AG04449 (cell line): ENCODE data around the gene PPP1R18.
"Not testable (repeated sequence)": the region's sequence is repeated elsewhere in the genome, so short reads cannot be mapped to it uniquely, and the experiment has no call there.

ENCODE experiments used
- CTCF ChIA-PET: fragments of 350-600 bp; formaldehyde crosslinking; extraction: SDS; loops from one replicate; lab custom pipeline; 2021; ENCODE audit warnings: antibody characterized with exemption; lab: Yijun Ruan, JAX
- POLR2A ChIA-PET: fragments of 400-600, 350-600 bp; formaldehyde crosslinking; extraction: SDS; loops from one replicate; lab custom pipeline; 2020; ENCODE audit warnings: antibody characterized with exemption, inconsistent platforms; lab: Yijun Ruan, JAX
- DNase-seq: peaks from one replicate; pipeline ENCODE4 v3.0.0-alpha.2; 2010; ENCODE audit warnings: low read depth, low spot score
- H3K4me3 ChIP-seq: 2 replicates; pipeline ENCODE4 v1.5.1; 2011; ENCODE audit warnings: low read depth, mild to moderate bottlenecking, control low read depth, low read length
- CTCF ChIP-seq: IDR thresholded peaks from one replicate; pipeline ENCODE4 v1.5.1; 2011; ENCODE audit warnings: mild to moderate bottlenecking, moderate library complexity, low read length, control low read depth, inconsistent platforms; ENCODE audit not compliant: insufficient read depth; ENCODE audit errors: missing control alignments

The PPP1R18 gene

GRCh38 chr6:30672445-30673253, 13.8 kb downstream of the PPP1R18 start, which contains the start of gene DHX16:
DHX16 (minus strand) TSS chr6:30673006; CDS start chr6:30672841, 165 bp downstream.
- POLR2A ChIA-PET = interaction anchor here (0.6 to 1.8 kb wide), 11 partner anchors 8 to 72 kb away, joined by 3 to 6 read pairs (median 4); partner anchors contain the start of genes IER3, MDC1, MRPS18B and PPP1R10
- DNase-seq = peak; percentile 90
- peak within 1 kb of the TSS; percentile 97 for H3K4me3 ChIP-seq
- CTCF ChIA-PET = interaction anchor here (0.6 to 17.5 kb wide), 29 partner anchors 9 to 398 kb away, joined by 3 to 504 read pairs (median 4); partner anchors contain the start of genes ATAT1, C6orf136, FLOT1 and MDC1
- peak; percentile 61 for TF ChIP-seq CTCF

- ChIA-PET CTCF (interaction anchor here (1.0 to 17.5 kb wide), 8 partner anchors 10 to 189 kb away, joined by 3 to 504 read pairs (median 14); partner anchors contain the start of genes MDC1 and TUBB), POLR2A (interaction anchor here (1.1 to 1.8 kb wide), 2 partner anchors 10 to 23 kb away, joined by 3 to 6 read pairs; no protein-coding TSS in a partner anchor)
- no peak for TF ChIP-seq CTCF
- no peak overlapping the region for H3K4me3 ChIP-seq
- DNase-seq = no peak
Measured at GRCh38 chr6:30670760-30671527, 15.5 kb downstream of the PPP1R18 start.

GRCh38 chr6:30666300-30666699, 20.1 kb downstream of the PPP1R18 start:
- H3K4me3 ChIP-seq, DNase-seq, POLR2A ChIA-PET: not testable (repeated sequence)
- CTCF ChIA-PET = interaction anchor here (3.8 kb wide), 1 partner anchor 12 kb away, joined by 19 read pairs; no protein-coding TSS in a partner anchor

GRCh38 chr6:30664994-30665767, 21.3 kb downstream of the PPP1R18 start:
- no peak for TF ChIP-seq CTCF
- ChIA-PET CTCF (interaction anchor here (0.7 to 3.8 kb wide), 8 partner anchors 13 to 122 kb away, joined by 3 to 19 read pairs (median 3); no protein-coding TSS in a partner anchor), POLR2A (no interaction called here)
- no peak for DNase-seq
- H3K4me3 ChIP-seq = no peak overlapping the region

- CTCF ChIA-PET = interaction anchor here (1.4 to 5.0 kb wide), 2 partner anchors 14 to 220 kb away, joined by 4 to 23 read pairs; partner anchors contain the start of gene DHX16
- H3K4me3 ChIP-seq, DNase-seq, POLR2A ChIA-PET: not testable (repeated sequence)
Measured at GRCh38 chr6:30657922-30658321, 28.5 kb downstream of the PPP1R18 start.

GRCh38 chr6:30657454-30657853, 29.0 kb downstream of the PPP1R18 start:
- no peak for TF ChIP-seq CTCF
- H3K4me3 ChIP-seq = no peak overlapping the region
- POLR2A ChIA-PET = no interaction called here
- DNase-seq = no peak
- CTCF ChIA-PET = interaction anchor here (1.4 to 5.0 kb wide), 2 partner anchors 14 to 220 kb away, joined by 4 to 23 read pairs; partner anchors contain the start of gene DHX16
